ENCODE data around the gene CPED1. TPM values are rescaled to one million over a fixed set of nuclear protein-coding genes. Genes with fewer than 3 reads are reported as not detected.

The CPED1 gene
- polyA plus RNA-seq, 1 experiment, result 52.0 TPM

- TF ChIP-seq CTCF (IDR thresholded peaks at IDR 0.05; ENCODE audit: low read depth, low read length), result no peak
- no peak overlapping the region for H3K27ac ChIP-seq (ENCODE audit: low read depth, low read length)
- CTCF ChIA-PET, result interaction anchor here (0.9 to 14.9 kb wide), 5 partner anchors 9 to 284 kb away, joined by 3 to 178 read pairs (median 4); partner anchors contain the start of gene CPED1
- no peaks in the 10 kb centered on the region for H3K27me3 ChIP-seq (ENCODE audit: control insufficient read depth, insufficient read depth, low read length)
- no peak for DNase-seq (ENCODE audit: low read depth, low spot score)
- H3K9me3 ChIP-seq (ENCODE audit: control insufficient read depth, insufficient read depth, low read length), result no peaks in the 10 kb centered on the region
- no peak overlapping the region for H3K4me3 ChIP-seq (ENCODE audit: low read depth, low read length)
- POLR2A ChIA-PET, result interaction anchor here (0.6 kb wide), 2 partner anchors 18 to 126 kb away, joined by 3 to 5 read pairs; partner anchors contain the start of gene ING3
Measured at GRCh38 chr7:121075952-121076349, 87.4 kb downstream of the CPED1 start.

- no peak for TF ChIP-seq CTCF (IDR thresholded peaks at IDR 0.05; ENCODE audit: low read depth, low read length)
- Histone ChIP-seq H3K4me3 (ENCODE audit: low read depth, low read length) (peak overlapping the region; percentile 20), H3K27ac (ENCODE audit: low read depth, low read length) (no peak overlapping the region), H3K27me3 (ENCODE audit: control insufficient read depth, insufficient read depth, low read length) (no peaks in the 10 kb centered on the region), H3K9me3 (ENCODE audit: control insufficient read depth, insufficient read depth, low read length) (no peaks in the 10 kb centered on the region)
- ChIA-PET CTCF (interaction anchor here (0.9 to 14.9 kb wide), 5 partner anchors 8 to 284 kb away, joined by 3 to 178 read pairs (median 4); partner anchors contain the start of gene CPED1), POLR2A (interaction anchor here (0.6 to 0.7 kb wide), 3 partner anchors 19 to 126 kb away, joined by 3 to 4 read pairs (median 4); partner anchors contain the start of genes CPED1 and ING3)
- DNase-seq (ENCODE audit: low read depth, low spot score), result peak; percentile 55
Measured at GRCh38 chr7:121076350-121077164, 88.0 kb downstream of the CPED1 start.

GRCh38 chr7:121077165-121077630, 88.7 kb downstream of the CPED1 start:
- no peak overlapping the region for H3K27ac ChIP-seq (ENCODE audit: low read depth, low read length)
- POLR2A ChIA-PET, result interaction anchor here (0.6 to 0.7 kb wide), 2 partner anchors 89 to 127 kb away, joined by 4 read pairs; partner anchors contain the start of genes CPED1 and ING3
- TF ChIP-seq CTCF (IDR thresholded peaks at IDR 0.05; ENCODE audit: low read depth, low read length), result no peak
- DNase-seq (ENCODE audit: low read depth, low spot score), result no peak
- no peak overlapping the region; the same call in 1 of the 2 replicates for H3K4me3 ChIP-seq (ENCODE audit: low read depth, low read length)
- CTCF ChIA-PET, result interaction anchor here (1.0 to 14.9 kb wide), 4 partner anchors 31 to 285 kb away, joined by 3 to 178 read pairs (median 6); partner anchors contain the start of gene CPED1
- H3K27me3 ChIP-seq (ENCODE audit: control insufficient read depth, insufficient read depth, low read length), result no peaks in the 10 kb centered on the region
- H3K9me3 ChIP-seq (ENCODE audit: control insufficient read depth, insufficient read depth, low read length), result no peaks in the 10 kb centered on the region

GRCh38 chr7:121078701-121079227, 90.3 kb downstream of the CPED1 start:
- POLR2A ChIA-PET, result no interaction called here
- no peak for TF ChIP-seq CTCF (IDR thresholded peaks at IDR 0.05; ENCODE audit: low read depth, low read length)
- DNase-seq (ENCODE audit: low read depth, low spot score), result no peak
- Histone ChIP-seq H3K4me3 (ENCODE audit: low read depth, low read length) (no peak overlapping the region), H3K27me3 (ENCODE audit: control insufficient read depth, insufficient read depth, low read length) (no peaks in the 10 kb centered on the region), H3K27ac (ENCODE audit: low read depth, low read length) (no peak overlapping the region), H3K9me3 (ENCODE audit: control insufficient read depth, insufficient read depth, low read length) (no peaks in the 10 kb centered on the region)
- CTCF ChIA-PET, result interaction anchor here (14.9 kb wide), 1 partner anchor 90 kb away, joined by 178 read pairs; the partner anchor contains the start of gene CPED1

All from AG04450 (cell line).